GM18909 (cell line): Measurements from ENCODE around the gene ADAMTS19.

Source experiments
- ATAC-seq: cut with Tn5 transposase; IDR thresholded peaks from one replicate; pipeline ENCODE4 v1.9.1; 2021; ENCODE audit warnings: mild to moderate bottlenecking; ENCODE audit not compliant: unreplicated experiment, poor library complexity

The ADAMTS19 gene

GRCh38 chr5:129747572-129748407, 287.7 kb downstream of the ADAMTS19 start, which contains the start of gene MINAR2:
TSS of gene MINAR2 (plus strand) at chr5:129748094. CDS start at chr5:129748191, 97 bp downstream.
- ATAC-seq: no peak

- no peak for ATAC-seq
Observed at GRCh38 chr5:129748913-129749880, 289.1 kb downstream of the ADAMTS19 start.

DNA sequence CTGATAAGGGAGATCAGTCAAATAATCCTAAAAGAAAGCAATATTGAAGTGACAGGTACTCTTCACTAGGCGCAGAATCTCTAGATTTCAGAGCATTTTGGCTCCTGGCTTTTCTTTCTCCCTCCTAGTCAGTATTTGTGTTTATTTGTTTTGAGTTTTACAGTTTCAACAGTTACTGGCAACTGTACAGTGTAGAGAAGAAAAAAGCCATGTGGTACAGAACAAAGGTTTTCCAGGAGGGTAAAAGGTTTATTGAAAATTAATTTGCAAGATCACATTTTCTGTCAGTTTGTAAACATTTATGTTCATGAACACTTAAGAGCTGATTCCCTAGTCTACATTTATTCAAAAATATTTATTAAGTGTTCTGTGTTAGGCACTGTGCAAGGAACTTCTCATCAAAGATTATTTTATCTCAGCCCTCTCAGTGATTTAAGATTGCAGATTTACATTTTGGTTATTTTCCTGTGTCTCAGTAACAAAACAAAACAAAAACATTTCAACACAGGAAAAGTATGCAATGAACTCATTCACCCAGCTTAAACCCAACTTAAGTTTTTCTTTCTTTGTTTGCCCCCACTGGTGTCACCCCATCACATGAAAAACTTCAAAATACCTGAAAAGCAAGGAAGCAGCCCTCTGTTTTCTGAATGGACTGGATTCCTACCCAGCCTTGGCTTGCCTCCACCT, 300.7 kb downstream of the ADAMTS19 start:
- no peak for ATAC-seq

GRCh38 chr5:129763651-129764050, 303.6 kb downstream of the ADAMTS19 start:
- ATAC-seq: no peak

GRCh38 chr5:129766798-129767197, 306.7 kb downstream of the ADAMTS19 start:
- no peak for ATAC-seq

GRCh38 chr5:129767927-129768380, 307.9 kb downstream of the ADAMTS19 start:
- ATAC-seq: peak; percentile 93

DNA sequence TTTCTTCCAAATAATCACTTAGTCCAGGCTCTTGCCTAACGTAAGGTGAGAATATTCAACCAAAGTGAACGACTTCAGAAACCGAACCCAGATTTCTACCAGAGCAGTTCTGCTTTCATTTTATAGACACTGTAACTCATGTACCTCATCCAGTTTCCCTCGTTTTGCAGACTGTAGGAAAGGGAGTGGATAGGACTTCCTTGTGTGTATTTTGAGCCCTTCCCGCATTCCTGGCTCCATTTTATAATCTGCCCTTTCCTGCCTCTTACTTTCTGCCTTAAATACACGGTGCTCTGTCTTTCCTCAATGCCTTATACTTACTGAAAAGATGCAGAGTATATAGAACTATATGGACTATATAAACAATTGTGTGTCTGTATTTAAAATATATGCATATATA, 308.6 kb downstream of the ADAMTS19 start:
- ATAC-seq: no peak

GRCh38 chr5:129770024-129770820, 310.1 kb downstream of the ADAMTS19 start:
- no peak for ATAC-seq

- peak; percentile 79 for ATAC-seq
Observed at GRCh38 chr5:129771058-129771838, 311.1 kb downstream of the ADAMTS19 start.

GRCh38 chr5:129773376-129773775, 313.3 kb downstream of the ADAMTS19 start:
- ATAC-seq: no peak

DNA sequence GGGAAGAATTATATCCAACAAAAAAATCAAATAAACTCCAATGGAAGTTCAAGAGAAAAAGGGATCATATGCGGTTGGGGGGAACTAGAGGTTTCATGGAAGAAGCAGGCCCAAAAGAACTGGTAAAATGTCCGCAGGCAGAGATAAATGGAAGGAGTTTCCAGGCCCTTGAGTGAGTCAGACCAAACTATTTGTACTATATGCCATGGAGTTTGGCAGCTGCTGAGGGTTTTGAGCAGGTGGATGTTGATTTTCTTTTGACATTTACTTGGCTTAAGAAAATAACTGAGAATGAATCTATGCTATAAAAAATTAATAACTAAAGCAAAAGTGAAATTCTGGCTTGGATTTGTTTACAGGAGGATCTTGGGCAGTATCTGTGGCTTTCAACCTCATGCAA, 321.5 kb downstream of the ADAMTS19 start:
- no peak for ATAC-seq
